Measurements from ENCODE around the gene POLE.

The POLE gene, protein sequence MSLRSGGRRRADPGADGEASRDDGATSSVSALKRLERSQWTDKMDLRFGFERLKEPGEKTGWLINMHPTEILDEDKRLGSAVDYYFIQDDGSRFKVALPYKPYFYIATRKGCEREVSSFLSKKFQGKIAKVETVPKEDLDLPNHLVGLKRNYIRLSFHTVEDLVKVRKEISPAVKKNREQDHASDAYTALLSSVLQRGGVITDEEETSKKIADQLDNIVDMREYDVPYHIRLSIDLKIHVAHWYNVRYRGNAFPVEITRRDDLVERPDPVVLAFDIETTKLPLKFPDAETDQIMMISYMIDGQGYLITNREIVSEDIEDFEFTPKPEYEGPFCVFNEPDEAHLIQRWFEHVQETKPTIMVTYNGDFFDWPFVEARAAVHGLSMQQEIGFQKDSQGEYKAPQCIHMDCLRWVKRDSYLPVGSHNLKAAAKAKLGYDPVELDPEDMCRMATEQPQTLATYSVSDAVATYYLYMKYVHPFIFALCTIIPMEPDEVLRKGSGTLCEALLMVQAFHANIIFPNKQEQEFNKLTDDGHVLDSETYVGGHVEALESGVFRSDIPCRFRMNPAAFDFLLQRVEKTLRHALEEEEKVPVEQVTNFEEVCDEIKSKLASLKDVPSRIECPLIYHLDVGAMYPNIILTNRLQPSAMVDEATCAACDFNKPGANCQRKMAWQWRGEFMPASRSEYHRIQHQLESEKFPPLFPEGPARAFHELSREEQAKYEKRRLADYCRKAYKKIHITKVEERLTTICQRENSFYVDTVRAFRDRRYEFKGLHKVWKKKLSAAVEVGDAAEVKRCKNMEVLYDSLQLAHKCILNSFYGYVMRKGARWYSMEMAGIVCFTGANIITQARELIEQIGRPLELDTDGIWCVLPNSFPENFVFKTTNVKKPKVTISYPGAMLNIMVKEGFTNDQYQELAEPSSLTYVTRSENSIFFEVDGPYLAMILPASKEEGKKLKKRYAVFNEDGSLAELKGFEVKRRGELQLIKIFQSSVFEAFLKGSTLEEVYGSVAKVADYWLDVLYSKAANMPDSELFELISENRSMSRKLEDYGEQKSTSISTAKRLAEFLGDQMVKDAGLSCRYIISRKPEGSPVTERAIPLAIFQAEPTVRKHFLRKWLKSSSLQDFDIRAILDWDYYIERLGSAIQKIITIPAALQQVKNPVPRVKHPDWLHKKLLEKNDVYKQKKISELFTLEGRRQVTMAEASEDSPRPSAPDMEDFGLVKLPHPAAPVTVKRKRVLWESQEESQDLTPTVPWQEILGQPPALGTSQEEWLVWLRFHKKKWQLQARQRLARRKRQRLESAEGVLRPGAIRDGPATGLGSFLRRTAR (N-terminal part only)

DNA sequence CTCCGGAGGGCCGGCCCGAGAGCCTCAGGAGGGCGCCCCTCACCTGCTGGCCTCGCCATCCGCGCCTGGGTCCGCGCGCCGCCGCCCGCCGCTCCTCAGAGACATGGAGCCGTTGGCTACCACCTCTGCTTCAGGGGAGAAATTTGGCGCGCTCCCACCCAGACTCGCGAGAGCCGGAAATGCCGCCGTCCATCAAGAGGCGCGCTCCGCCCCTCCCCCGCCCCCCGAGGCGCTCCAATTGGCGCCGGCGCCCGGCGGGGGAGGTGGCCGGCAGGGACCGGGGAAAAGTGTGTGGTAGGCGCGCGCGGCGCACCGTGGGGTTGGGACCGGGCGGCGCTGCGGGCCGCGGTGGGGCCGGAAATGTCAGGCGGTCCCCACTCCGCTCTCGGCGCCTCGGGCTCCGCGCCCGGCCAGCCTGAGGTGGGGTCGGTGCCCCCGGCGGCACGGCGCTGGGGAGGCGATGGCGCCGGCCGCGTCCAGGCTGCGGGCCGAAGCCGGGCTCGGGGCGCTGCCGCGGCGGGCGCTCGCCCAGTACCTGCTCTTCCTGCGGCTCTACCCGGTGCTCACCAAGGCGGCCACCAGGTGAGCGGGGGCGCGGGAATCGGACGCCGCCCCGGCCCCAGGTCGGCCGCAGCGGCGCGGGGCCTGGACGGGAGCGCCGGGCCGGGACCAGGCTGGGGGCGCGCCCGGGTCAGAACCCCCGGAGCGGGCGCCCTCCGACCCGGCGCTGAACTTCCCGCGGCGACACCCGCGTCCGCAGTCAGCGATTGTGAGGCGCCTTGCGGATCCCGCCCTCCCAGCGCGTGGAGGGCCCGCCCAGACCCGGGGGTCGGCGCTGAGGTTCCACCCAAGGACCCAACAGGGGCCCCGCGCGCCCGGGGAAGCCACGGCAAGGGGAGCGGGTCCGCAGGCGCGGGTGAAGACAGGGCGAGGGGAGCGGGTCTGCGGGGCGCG, at the start of gene POLE, which contains the start of gene PXMP2:
Gene POLE (minus strand): TSS at position 132 of the 954 bp plus-strand sequence. CDS start 27 bp downstream, at position 105.
Gene PXMP2 (plus strand): TSS at position 377 of the 954 bp plus-strand sequence. CDS start 84 bp downstream, at position 461.
- H3K4me3 Mint-ChIP-seq = peak within 1 kb of the TSS; percentile 85
- H3K9me3 Mint-ChIP-seq = no peaks in the 10 kb centered on the region
- H3K27ac Mint-ChIP-seq = peak within 1 kb of the TSS; percentile 78
- peaks cover 22% of the 10 kb centered on the region for H3K4me1 Mint-ChIP-seq (ENCODE audit: low read depth)
- H3K36me3 Mint-ChIP-seq (ENCODE audit: low read depth) = no peaks in the 10 kb centered on the region
- intact Hi-C loops (cut with micrococcal nuclease) = loop anchor here (2.0 kb wide), 1 partner anchor 23 kb away; the partner anchor contains the start of gene PGAM5
- H3K27me3 Mint-ChIP-seq = peaks cover 8% of the 10 kb centered on the region

- no peak overlapping the region for H3K27ac Mint-ChIP-seq
- intact Hi-C loops (cut with micrococcal nuclease) = no loop called here
- no peaks in the 10 kb centered on the region for H3K27me3 Mint-ChIP-seq
- no peaks in the 10 kb centered on the region for H3K4me1 Mint-ChIP-seq (ENCODE audit: low read depth)
- no peaks in the 10 kb centered on the region for H3K9me3 Mint-ChIP-seq
- peaks cover 100% of the 10 kb centered on the region for H3K36me3 Mint-ChIP-seq (ENCODE audit: low read depth)
- no peak overlapping the region for H3K4me3 Mint-ChIP-seq
These were observed 49.8 kb upstream of the POLE start for GRCh38 chr12:132736913-132737312.

- intact Hi-C loops (cut with micrococcal nuclease) = no loop called here
- peaks cover 100% of the 10 kb centered on the region for H3K36me3 Mint-ChIP-seq (ENCODE audit: low read depth)
- H3K4me3 Mint-ChIP-seq = no peak overlapping the region
- H3K9me3 Mint-ChIP-seq = no peaks in the 10 kb centered on the region
- no peaks in the 10 kb centered on the region for H3K4me1 Mint-ChIP-seq (ENCODE audit: low read depth)
- H3K27ac Mint-ChIP-seq = no peak overlapping the region
- no peaks in the 10 kb centered on the region for H3K27me3 Mint-ChIP-seq
These were observed 49.2 kb upstream of the POLE start for GRCh38 chr12:132736378-132736777.

GRCh38 chr12:132735496-132735895, 48.4 kb upstream of the POLE start:
- no peaks in the 10 kb centered on the region for H3K27me3 Mint-ChIP-seq
- intact Hi-C loops (cut with micrococcal nuclease) = no loop called here
- no peaks in the 10 kb centered on the region for H3K9me3 Mint-ChIP-seq
- peaks cover 100% of the 10 kb centered on the region for H3K36me3 Mint-ChIP-seq (ENCODE audit: low read depth)
- H3K27ac Mint-ChIP-seq = no peak overlapping the region
- no peak overlapping the region for H3K4me3 Mint-ChIP-seq
- no peaks in the 10 kb centered on the region for H3K4me1 Mint-ChIP-seq (ENCODE audit: low read depth)

DNA sequence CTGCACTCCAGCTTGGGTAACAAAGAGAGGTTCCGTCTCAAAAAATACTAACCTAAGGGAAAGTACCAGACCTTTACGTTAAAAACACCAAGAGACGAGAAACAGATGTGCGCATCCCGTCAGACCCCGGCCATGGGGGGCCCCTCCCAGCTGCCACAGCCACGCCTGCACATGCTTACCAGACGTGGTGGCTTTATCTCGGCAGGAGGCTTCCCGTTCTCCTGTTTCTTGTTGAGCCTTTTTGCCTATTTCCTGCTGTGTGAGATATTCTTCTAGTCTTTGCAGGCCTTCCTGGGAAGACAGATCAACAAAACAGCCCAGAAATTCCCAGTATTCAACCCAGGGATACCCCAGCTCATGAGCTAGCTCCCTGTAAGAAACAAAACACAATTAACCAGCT, 47.1 kb upstream of the POLE start:
- H3K36me3 Mint-ChIP-seq (ENCODE audit: low read depth) = peaks cover 100% of the 10 kb centered on the region
- intact Hi-C loops (cut with micrococcal nuclease) = no loop called here
- H3K4me1 Mint-ChIP-seq (ENCODE audit: low read depth) = no peaks in the 10 kb centered on the region
- H3K4me3 Mint-ChIP-seq = no peak overlapping the region
- no peaks in the 10 kb centered on the region for H3K27me3 Mint-ChIP-seq
- H3K9me3 Mint-ChIP-seq = no peaks in the 10 kb centered on the region
- H3K27ac Mint-ChIP-seq = no peak overlapping the region

GRCh38 chr12:132731574-132731973, 44.4 kb upstream of the POLE start:
- peaks cover 100% of the 10 kb centered on the region for H3K36me3 Mint-ChIP-seq (ENCODE audit: low read depth)
- H3K9me3 Mint-ChIP-seq = no peaks in the 10 kb centered on the region
- no peaks in the 10 kb centered on the region for H3K27me3 Mint-ChIP-seq
- no peak overlapping the region for H3K4me3 Mint-ChIP-seq
- intact Hi-C loops (cut with micrococcal nuclease) = no loop called here
- H3K4me1 Mint-ChIP-seq (ENCODE audit: low read depth) = no peaks in the 10 kb centered on the region
- H3K27ac Mint-ChIP-seq = no peak overlapping the region

DNA sequence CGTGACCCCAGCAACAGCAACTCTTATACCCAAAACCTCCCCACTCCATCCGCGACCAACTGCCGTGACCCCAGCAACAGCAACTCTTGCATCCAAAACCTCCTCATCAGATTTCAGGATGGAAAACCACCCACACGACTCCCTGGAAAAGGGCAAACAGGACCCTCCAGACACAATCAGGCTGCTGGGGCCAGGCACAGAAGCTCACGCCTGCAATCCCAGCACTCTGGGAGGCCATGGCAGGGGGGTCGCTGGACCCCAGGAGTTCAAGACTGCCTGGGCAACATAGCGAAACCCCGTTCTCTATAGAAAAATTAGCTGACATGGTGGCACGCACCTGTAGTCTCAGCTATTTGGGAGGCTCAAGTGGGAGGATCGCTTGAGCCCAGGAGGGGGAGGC, 43.2 kb upstream of the POLE start:
- H3K9me3 Mint-ChIP-seq = no peaks in the 10 kb centered on the region
- intact Hi-C loops (cut with micrococcal nuclease) = no loop called here

DNA sequence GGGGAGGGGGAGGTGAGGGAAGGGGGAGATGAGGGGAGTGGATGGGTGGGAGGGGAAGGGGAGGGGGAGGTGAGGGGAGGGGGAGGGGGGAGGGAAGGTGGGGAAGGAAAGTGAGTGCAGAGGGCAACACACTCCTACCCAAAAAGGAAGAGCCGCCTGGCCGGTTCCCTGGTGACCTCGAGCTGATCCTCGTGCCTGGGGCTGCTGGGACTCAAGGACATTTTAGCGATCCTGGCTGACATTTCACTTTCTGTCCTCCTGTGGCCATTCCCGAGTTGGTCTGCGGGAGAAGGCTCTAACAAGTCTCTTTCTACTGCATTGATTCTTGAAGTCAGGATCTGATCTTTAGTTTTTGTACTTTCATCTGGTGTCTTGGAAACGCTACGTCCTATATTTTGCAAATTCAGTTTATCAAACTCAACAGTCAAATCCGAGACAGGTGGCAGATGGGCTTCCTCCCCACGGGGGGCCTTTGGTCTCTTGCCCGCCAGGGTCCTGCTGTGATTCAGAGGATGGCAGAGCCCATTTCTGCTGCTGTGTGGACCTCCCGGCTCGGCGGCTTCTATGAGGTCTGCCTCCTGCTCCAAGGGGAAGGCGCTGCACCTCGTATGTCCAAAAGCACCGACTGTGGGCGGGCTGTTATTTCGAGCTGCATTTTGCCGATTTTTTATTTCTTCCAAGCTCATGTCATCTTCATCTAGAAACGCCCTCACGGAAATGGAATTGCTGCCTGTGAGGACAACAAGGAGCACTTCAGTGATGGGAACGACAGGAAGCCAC, 42.6 kb upstream of the POLE start:
- intact Hi-C loops (cut with micrococcal nuclease) = no loop called here
- H3K36me3 Mint-ChIP-seq (ENCODE audit: low read depth) = peaks cover 100% of the 10 kb centered on the region
- no peaks in the 10 kb centered on the region for H3K27me3 Mint-ChIP-seq
- H3K9me3 Mint-ChIP-seq = no peaks in the 10 kb centered on the region
- no peak overlapping the region for H3K4me3 Mint-ChIP-seq
- no peak overlapping the region for H3K27ac Mint-ChIP-seq
- H3K4me1 Mint-ChIP-seq (ENCODE audit: low read depth) = no peaks in the 10 kb centered on the region

More for the DNA sequence above, 43.2 kb upstream of the POLE start:
- Mint-ChIP-seq H3K4me3 (no peak overlapping the region), H3K36me3 (ENCODE audit: low read depth) (peaks cover 100% of the 10 kb centered on the region), H3K27ac (no peak overlapping the region), H3K4me1 (ENCODE audit: low read depth) (no peaks in the 10 kb centered on the region), H3K27me3 (no peaks in the 10 kb centered on the region)

DNA sequence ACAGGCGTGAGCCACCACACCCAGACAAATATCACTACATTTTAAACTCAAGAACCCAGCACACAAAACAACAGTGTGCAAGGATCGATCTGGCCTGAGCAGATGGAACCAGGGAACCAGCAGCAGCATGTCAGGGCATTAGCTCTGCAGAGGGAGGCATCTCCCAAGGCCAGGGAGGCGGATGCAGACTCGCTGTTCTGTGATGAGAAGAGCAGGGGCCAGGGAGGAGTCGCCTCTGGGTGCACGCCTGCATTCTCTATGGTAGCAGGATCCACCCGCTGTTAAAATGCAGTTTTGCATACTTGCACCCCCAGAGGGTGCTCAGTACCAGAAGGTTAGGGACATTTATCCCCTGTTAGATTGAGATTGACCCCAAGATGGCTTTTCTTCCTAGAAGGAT, 41.4 kb upstream of the POLE start:
- H3K27ac Mint-ChIP-seq = peak overlapping the region; percentile 57
- no peak overlapping the region for H3K4me3 Mint-ChIP-seq
- H3K36me3 Mint-ChIP-seq (ENCODE audit: low read depth) = peaks cover 100% of the 10 kb centered on the region
- no peaks in the 10 kb centered on the region for H3K4me1 Mint-ChIP-seq (ENCODE audit: low read depth)
- intact Hi-C loops (cut with micrococcal nuclease) = no loop called here
- no peaks in the 10 kb centered on the region for H3K27me3 Mint-ChIP-seq
- no peaks in the 10 kb centered on the region for H3K9me3 Mint-ChIP-seq

DNA sequence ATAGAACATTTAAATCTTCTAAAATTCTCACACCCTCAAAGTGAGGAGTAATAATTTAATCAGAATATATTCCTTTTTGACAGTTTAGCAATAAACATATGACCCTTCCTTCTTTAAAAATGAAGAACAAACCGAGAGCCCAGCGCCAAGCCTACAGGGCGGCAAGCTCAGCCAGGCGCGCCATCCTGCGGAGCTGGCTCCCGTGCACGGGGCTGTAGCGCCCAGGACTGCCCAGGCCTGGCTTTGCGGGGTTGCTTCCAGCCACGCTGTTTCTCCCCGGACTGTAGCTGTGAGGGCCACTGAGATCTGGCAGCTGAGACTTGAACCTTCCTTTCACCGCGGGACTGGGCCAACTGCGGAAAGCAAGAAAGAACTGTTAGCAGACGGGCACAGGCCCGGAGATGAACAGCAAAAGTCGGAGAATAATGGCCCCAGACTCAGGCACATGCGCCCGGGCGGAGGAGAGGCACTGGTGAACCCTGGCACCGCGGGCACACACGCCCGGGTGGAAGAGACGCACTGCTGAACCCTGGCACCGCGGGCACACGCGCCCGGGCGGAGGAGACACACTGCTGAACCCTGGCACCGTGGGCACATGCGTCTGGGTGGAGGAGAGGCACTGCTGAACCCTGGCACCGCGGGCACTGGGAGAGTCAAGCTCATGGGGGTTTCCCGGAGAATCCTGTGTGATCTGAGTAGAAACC, 40.1 kb upstream of the POLE start:
- Mint-ChIP-seq H3K27me3 (no peaks in the 10 kb centered on the region), H3K27ac (no peak overlapping the region), H3K4me3 (no peak overlapping the region), H3K36me3 (ENCODE audit: low read depth) (peaks cover 100% of the 10 kb centered on the region), H3K9me3 (no peaks in the 10 kb centered on the region), H3K4me1 (ENCODE audit: low read depth) (no peaks in the 10 kb centered on the region)
- intact Hi-C loops (cut with micrococcal nuclease) = no loop called here

DNA sequence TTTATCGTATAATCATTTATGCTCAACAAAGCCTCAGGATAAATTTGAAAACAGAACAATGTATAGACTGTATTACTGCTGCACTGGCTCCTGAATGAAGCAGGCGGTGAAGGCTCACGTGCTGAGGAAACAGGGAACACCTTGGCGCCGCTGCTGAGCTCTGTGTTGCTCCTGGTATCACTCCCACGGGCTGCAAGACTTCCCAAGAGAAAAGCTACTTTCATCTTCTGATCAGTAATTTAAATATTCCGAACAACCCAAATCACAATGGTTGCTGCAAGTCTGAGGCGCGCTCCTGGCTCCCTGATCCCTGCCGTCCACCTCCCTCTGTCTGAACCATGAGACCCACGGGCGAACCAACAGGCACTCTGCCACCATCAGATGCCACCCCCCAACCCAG, 39.2 kb upstream of the POLE start:
- intact Hi-C loops (cut with micrococcal nuclease) = no loop called here
- peaks cover 100% of the 10 kb centered on the region for H3K36me3 Mint-ChIP-seq (ENCODE audit: low read depth)
- H3K4me3 Mint-ChIP-seq = no peak overlapping the region
- no peak overlapping the region for H3K27ac Mint-ChIP-seq
- H3K9me3 Mint-ChIP-seq = no peaks in the 10 kb centered on the region
- H3K27me3 Mint-ChIP-seq = no peaks in the 10 kb centered on the region
- no peaks in the 10 kb centered on the region for H3K4me1 Mint-ChIP-seq (ENCODE audit: low read depth)

Data from dendritic cell treated with granulocyte-macrophage colony-stimulating factor and Interleukin-4, amounts not matched to agents 40 ng/mL and 50 ng/mL, for 4 days (primary cell).